ENCODE results near the gene NME3.

Gene NME3

GRCh38 chr16:1745900-1746692 lies 25.2 kb downstream of the NME3 start:
- H3K36me3 ChIP-seq: peaks cover 81% of the 10 kb centered on the region
- TF ChIP-seq, protein P1, sequence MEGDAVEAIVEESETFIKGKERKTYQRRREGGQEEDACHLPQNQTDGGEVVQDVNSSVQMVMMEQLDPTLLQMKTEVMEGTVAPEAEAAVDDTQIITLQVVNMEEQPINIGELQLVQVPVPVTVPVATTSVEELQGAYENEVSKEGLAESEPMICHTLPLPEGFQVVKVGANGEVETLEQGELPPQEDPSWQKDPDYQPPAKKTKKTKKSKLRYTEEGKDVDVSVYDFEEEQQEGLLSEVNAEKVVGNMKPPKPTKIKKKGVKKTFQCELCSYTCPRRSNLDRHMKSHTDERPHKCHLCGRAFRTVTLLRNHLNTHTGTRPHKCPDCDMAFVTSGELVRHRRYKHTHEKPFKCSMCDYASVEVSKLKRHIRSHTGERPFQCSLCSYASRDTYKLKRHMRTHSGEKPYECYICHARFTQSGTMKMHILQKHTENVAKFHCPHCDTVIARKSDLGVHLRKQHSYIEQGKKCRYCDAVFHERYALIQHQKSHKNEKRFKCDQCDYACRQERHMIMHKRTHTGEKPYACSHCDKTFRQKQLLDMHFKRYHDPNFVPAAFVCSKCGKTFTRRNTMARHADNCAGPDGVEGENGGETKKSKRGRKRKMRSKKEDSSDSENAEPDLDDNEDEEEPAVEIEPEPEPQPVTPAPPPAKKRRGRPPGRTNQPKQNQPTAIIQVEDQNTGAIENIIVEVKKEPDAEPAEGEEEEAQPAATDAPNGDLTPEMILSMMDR (IDR thresholded peaks at IDR 0.05): no peak
- H3K9me3 ChIP-seq: no peaks in the 10 kb centered on the region
- H3K27ac ChIP-seq: no peak overlapping the region
- H3K27me3 ChIP-seq: no peaks in the 10 kb centered on the region
- no peaks in the 10 kb centered on the region for H3K4me1 ChIP-seq (ENCODE audit: control insufficient read depth in 1 of 2, insufficient read depth in 1 of 2, low read depth in 1 of 2, low read length in 1 of 2)
- H3K4me3 ChIP-seq (ENCODE audit: low read depth in 1 of 2, low read length in 1 of 2): no peak overlapping the region

- Histone ChIP-seq H3K4me3 (ENCODE audit: low read depth in 1 of 2, low read length in 1 of 2) (no peak overlapping the region), H3K36me3 (peaks cover 83% of the 10 kb centered on the region), H3K9me3 (no peaks in the 10 kb centered on the region), H3K27me3 (no peaks in the 10 kb centered on the region), H3K27ac (no peak overlapping the region), H3K4me1 (ENCODE audit: control insufficient read depth in 1 of 2, insufficient read depth in 1 of 2, low read depth in 1 of 2, low read length in 1 of 2) (no peaks in the 10 kb centered on the region)
- TF ChIP-seq, protein P1 (IDR thresholded peaks at IDR 0.05): no peak
These were observed 26.0 kb downstream of the NME3 start for GRCh38 chr16:1745181-1745899.

DNA sequence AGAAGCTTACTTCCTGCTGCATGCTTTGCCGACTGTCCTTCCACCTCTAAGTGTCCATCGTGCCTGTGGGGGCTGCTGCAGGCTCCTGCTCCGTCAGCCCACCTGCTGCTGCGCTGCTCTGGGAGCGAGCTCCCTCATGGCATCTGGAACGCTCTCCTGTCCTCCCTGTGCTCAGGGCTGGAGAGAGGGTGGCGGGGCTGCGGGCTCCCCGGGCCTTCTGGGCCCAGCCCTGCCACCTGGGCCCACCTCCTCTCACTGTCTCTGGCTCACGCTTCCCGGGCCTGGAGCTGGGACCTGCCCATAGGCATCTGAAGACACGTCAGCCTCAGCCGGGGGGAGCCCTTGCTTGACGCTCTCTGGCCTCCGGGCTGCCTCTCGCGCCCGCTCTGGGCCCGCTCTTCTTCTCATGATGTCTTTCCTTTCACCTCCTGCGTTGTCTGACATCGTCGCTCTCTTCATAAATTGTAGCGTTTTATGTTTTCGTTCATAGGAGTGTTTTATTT lies 27.0 kb downstream of the NME3 start:
- TF ChIP-seq, protein P1 (IDR thresholded peaks at IDR 0.05): no peak
- H3K4me1 ChIP-seq (ENCODE audit: control insufficient read depth in 1 of 2, insufficient read depth in 1 of 2, low read depth in 1 of 2, low read length in 1 of 2): no peaks in the 10 kb centered on the region
- H3K4me3 ChIP-seq (ENCODE audit: low read depth in 1 of 2, low read length in 1 of 2): no peak overlapping the region
- H3K9me3 ChIP-seq: no peaks in the 10 kb centered on the region
- no peaks in the 10 kb centered on the region for H3K27me3 ChIP-seq
- no peak overlapping the region for H3K27ac ChIP-seq
- peaks cover 74% of the 10 kb centered on the region for H3K36me3 ChIP-seq

DNA sequence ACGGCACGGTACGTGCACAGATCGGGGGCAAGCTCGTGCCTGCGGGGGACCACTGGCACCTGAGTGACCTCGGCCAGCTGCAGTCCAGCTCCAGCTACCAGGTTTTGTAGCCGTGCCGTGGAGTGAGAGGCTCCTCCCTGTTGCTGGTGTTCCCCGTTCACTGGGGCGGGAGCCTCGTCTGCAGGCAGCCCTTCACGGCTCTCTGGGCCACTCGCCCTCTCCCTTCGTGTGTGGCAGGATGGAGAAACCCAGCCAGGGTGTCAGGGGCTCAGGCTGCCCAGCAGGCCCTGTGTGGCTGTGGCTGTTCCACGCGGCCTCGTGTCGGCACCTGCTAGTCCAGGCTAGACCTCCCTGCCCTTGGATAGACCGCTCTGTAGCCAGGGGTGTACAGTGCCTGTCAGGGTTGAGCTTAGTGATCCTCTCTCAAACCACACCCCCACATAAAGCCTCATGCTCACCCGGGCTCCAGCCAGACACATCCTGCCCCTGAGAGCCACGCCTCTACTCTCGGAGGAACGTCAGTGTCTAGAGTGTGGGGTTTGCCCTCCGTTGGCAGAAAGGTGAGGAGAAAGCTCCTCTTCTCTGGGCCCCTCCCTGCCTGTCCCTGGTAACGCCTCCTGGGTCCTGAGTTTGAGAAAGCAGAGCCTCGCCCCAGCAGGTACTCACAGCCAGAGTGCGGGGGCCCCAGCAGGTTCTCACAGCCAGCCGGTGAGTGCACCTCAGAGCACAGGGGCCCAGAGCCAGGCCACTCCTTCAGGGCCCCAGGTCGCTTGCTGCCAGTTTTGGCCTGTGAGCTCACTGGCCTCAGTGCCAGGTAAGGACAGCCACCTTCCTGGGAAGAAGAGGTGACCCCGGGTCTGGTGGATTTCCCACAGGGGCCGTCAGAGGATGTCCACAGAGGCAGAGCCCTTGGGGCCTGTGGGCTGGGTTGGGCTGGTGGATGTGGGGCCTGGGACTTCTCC lies 27.7 kb downstream of the NME3 start:
- Histone ChIP-seq H3K27ac (no peak overlapping the region), H3K4me1 (ENCODE audit: control insufficient read depth in 1 of 2, insufficient read depth in 1 of 2, low read depth in 1 of 2, low read length in 1 of 2) (no peaks in the 10 kb centered on the region), H3K9me3 (no peaks in the 10 kb centered on the region), H3K4me3 (ENCODE audit: low read depth in 1 of 2, low read length in 1 of 2) (no peak overlapping the region), H3K36me3 (peaks cover 67% of the 10 kb centered on the region), H3K27me3 (no peaks in the 10 kb centered on the region)
- TF ChIP-seq, protein P1 (IDR thresholded peaks at IDR 0.05): no peak

- TF ChIP-seq, protein P1 (IDR thresholded peaks at IDR 0.05): no peak
- no peaks in the 10 kb centered on the region for H3K9me3 ChIP-seq
- H3K27me3 ChIP-seq: no peaks in the 10 kb centered on the region
- H3K4me1 ChIP-seq (ENCODE audit: control insufficient read depth in 1 of 2, insufficient read depth in 1 of 2, low read depth in 1 of 2, low read length in 1 of 2): no peaks in the 10 kb centered on the region
- H3K36me3 ChIP-seq: peaks cover 47% of the 10 kb centered on the region
- no peak overlapping the region for H3K27ac ChIP-seq
- no peak overlapping the region for H3K4me3 ChIP-seq (ENCODE audit: low read depth in 1 of 2, low read length in 1 of 2)
These were observed 29.7 kb downstream of the NME3 start for GRCh38 chr16:1741553-1742165.
